GM19193 (cell line): Measurements from ENCODE around the gene ABCF1.

Experiments
- POLR2A ChIP-seq: IDR thresholded peaks from 4 replicates; pipeline ENCODE4 v1.6.1; 2011; ENCODE audit not compliant: insufficient read depth, insufficient read length; ENCODE audit errors: extremely low read depth

The ABCF1 gene

GRCh38 chr6:30640481-30640880 is 69.2 kb downstream of the ABCF1 start:
- TF ChIP-seq POLR2A = no peak

- TF ChIP-seq POLR2A = no peak
Observed at GRCh38 chr6:30641048-30641447, 69.8 kb downstream of the ABCF1 start.
